NCI-H1417 (cell line): Measurements from ENCODE around the gene KCTD7.
A peak's percentile ranks its signal among the peaks of the same experiment; 100 is the strongest.
"Not testable (repeated sequence)": the region's sequence is repeated elsewhere in the genome, so short reads cannot be mapped to it uniquely, and the experiment has no call there.

Source experiments
- DNase-seq, 3 experiments: peaks; one replicate each; lab custom pipeline; 2025; lab: John Stamatoyannopoulos, UW

Gene KCTD7

DNA sequence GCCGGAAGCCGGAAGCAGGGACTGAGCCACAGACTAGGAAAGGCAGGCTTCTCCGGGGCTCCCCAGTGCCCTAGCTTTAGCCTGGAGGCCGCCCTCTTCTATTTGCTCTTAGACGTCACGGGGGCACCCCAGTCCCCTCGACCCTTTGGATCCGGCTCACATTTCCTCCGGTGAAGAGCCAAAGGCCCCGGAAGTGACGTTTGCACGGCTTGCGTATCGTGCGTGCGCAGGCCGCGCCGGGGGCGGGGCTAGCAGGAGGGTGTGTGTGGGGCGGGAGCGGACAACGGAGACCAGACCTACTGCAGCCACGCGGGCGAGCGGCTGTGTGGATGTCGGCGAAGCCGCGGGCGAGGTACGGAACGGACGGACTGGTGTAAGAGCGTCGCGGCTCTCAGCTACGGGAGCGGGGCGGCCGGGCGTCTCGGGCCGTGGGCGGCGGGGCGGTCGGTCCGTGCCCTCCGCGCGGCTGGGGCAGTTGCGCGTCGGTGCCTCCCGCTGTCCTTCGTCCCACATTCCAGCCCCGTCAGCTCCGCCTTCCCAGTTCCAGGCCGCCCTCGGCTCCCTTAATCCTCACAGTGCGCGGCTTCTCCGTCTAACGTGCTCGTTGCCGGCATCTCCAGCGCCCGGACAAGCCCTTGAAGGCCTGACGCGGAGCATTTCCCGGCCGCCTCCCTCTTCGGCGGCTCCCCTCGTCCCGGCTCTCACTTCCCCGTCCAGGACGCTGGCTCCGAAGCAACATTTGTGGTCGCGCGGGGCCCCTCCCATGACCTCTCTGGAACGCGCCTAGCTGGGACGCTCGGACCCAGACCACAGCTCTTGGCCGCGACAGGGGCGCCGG, 25.8 kb downstream of the KCTD7 start:
- peak; percentile 99 for DNase-seq

DNA sequence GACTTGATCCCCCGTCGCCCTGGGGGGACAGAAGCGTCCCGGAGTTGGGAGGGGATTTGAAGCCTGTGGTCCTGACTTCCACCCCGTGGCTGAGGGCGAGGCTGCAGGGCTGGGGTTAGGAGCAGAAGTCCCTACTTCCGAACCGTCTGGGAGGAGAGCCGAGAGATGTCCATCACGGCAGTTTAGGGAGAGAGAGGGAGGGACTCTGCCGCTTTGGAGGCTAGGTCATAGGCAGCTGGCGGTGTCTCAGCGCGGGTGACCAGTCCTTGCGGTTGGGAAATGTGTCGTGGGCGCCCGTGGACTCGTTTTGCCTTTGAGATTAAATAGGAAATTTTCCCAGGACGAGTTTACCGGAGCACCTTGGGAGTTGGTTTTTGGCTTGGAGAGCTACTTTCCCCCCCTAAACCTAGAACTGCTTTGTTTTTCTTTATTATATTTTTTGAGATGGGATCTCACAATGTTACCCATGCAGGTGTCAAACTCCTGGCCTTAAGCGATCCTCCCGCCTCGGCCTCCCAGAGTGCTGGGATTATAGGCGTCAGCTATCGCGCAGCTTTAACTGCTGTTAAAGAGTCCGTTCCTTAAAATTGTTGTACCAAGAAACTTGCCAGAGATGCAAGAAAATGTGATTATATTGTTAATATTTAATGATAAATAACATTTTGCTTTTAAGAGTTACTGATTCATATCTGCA, 26.6 kb downstream of the KCTD7 start:
- DNase-seq: peak in 1 of 3 experiments; percentile 74

DNA sequence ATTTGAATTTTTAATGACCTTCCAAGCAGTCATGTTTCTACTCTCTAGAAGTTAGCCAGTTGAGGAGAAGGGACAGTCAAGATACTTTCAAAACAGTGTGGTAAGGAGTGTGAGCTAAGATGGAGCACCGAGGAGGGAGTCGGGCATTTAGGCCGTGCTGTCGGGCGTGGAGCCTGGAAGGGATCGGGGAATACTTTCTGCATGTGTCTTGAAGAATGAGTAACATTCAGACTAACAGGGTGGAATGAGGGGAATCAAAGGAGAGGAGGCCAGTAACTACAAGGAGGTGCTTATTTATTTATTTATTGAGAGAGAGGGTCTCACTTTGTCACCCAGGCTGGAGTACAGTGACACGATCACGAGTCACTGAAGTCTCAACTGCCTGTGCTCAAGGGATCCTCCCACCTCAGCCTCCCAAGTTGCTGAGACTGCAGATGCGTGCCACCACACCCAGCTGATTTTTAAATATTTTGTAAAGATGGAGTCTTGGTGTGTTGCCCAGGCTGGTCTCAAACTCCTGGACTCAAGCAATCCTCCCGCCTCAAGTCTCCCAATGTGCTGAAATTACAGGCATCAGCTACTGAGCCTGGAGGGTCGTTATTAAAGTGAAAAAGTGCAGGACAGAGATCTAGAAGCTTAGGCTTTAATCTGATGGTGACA, 27.3 kb downstream of the KCTD7 start:
- DNase-seq: not testable (repeated sequence)

DNA sequence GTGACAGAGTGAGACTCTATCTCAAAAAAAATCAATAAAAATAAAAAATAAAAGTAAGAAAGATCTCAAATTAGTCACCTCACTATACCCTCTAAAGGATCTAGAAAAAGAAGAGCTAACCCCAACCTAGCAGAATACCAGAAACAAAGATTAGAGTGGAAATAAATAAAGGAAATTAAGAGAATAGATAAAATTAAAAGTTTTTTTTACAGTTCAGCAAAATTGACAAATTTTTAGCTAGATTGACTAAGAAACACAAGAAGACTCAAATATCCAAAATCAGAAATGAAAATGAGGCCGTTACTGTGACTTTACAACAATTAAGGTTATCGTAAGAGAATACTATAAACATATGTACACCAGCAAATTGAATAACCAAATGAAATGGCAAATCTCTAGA, 29.1 kb downstream of the KCTD7 start:
- no peak for DNase-seq

- DNase-seq: no peak
Measured at GRCh38 chr7:66662646-66663264, 34.1 kb downstream of the KCTD7 start.

DNA sequence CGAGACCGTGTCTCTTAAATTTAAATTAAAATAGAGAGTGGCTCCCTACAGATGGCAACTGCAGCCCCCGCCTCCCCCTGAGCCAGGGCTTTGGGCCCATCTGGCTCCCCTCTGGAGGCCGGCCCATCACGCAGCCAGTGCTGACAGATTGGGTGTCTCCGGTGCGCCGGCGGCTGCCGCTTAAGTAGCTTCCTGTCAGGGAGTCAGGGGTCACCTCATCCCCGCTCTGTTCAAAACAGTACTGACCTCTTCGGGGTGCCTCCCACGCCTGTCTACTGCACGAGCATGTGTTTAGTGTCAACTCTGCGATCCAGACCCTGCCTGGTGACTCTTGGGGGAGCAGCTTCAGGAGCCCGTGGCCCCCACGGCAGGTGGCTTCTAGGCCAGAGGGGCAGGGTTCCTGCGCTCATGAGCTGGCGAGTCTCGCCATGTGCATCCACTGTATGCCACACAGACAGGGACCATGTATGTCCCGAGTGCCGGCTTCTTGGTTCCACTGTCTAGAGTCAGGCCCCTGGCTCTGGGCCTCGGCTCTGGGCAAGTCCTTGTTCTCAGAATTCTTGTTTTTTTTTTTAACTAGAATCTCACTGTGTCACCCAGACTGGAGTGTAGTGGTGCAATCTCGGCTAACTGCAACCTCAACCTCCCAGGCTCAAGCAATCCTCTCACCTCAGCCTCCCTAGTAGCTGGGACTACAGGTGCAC, 36.1 kb downstream of the KCTD7 start:
- no peak for DNase-seq

- no peak for DNase-seq
Measured at GRCh38 chr7:66666313-66666952, 37.8 kb downstream of the KCTD7 start.

DNA sequence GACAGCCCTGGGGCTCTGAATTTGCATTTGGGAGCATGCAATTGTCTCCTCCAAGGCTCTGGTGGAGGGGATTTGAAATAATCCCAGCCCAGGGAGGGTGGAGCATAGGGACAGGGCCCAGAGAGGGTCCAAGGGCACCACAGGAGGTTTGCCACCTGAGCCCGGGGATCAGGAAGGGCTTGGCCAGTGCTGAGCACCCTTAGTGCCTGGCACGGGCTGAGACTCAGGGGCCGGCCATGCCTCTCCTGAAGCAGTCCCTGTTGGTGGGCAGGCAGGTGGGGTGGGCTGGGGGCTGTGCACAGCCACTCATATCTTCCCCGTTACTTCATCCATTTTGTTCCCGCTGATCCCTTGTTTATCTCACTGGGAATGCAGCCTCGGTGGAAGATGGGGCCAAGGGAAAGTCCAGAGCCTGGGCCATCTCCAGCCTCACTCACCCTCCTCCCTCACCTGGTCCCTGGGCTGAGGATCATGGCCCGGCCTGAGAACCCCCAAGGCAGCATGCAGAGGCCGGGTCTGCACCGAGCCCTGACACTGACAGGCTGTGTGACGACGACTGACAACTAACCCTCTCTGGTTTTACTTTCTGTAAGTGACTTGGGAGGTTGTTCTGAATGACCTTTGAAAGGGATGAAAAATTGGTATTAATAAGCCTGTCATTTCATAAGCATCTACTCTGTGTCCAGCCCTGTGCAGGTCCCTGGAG, 38.5 kb downstream of the KCTD7 start:
- no peak for DNase-seq

GRCh38 chr7:66668112-66668511, 39.4 kb downstream of the KCTD7 start:
- DNase-seq: no peak

GRCh38 chr7:66668677-66669076, 40.0 kb downstream of the KCTD7 start:
- DNase-seq: no peak

- DNase-seq: no peak
Measured at GRCh38 chr7:66669088-66669487, 40.4 kb downstream of the KCTD7 start.

GRCh38 chr7:66669496-66669895, 40.8 kb downstream of the KCTD7 start:
- DNase-seq: no peak

DNA sequence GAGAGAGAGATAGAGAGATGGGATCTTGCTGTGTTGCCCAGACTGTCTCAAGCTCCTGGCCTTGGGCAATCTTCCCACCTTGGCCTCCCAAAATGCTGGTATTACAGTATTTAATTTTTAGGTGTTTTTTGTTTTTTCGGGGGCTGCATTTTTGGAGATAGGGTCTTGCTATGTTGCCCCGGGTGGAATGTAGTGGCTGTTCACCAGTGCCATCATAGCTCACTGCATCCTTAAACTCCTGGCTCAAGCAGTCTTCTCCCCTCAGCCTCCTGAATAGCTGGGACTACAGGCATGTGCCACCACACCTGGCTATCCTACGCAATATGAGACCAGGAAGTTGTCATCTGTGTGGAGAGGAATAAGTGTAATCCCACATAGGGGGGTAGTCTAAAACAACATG, 42.4 kb downstream of the KCTD7 start:
- DNase-seq: no peak

DNA sequence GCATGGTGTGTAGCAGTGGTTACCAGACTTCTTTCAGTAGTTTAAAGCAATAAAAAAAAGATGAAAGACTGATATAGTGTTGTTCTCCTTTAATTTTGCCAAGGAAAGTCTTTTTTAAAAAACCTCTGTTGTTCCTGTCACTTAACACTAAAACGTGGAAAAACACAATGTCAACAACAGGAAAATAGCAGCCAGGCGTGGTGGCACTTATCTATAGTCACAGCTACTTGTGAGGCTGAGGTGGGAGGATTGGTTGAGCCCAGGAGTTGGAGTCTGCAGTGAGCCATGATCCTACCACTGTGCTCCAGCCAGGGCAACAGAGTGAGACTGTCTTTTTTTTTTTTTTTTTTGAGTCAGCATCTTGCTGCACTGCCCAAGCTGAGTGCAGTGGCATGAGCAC, 42.8 kb downstream of the KCTD7 start:
- not testable (repeated sequence) for DNase-seq

GRCh38 chr7:66672432-66673123, 43.9 kb downstream of the KCTD7 start:
- not testable (repeated sequence) for DNase-seq

- not testable (repeated sequence) for DNase-seq
Measured at GRCh38 chr7:66673124-66673640, 44.5 kb downstream of the KCTD7 start.

DNA sequence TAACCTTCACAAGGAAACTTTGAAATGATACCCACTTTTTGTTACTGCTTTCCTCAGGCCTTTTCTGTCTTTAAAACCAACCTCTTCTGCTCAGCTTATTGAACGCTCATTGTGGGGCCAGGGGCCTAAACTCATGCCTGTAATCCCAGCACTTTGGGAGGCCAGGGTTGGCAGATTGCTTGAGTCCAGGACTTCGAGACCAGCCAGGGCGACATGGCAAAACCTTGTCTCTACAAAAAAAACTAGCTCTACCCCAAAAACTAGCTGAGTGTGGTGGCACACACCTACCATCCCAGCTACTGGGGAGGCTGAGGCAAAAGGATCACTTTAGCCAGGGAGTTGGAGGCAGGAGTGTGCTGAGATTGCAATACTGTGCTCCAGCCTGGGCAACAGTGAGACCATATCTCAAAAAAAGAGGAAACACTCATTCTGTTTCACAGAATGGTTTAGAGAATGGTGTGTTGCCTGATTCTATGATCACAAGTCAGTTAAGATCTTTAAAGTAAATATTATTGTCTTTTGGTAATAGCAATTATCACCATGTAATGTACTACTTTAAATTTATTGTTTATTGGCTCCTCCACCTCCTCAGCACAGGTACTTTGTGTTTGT, 51.1 kb downstream of the KCTD7 start:
- DNase-seq: no peak

DNA sequence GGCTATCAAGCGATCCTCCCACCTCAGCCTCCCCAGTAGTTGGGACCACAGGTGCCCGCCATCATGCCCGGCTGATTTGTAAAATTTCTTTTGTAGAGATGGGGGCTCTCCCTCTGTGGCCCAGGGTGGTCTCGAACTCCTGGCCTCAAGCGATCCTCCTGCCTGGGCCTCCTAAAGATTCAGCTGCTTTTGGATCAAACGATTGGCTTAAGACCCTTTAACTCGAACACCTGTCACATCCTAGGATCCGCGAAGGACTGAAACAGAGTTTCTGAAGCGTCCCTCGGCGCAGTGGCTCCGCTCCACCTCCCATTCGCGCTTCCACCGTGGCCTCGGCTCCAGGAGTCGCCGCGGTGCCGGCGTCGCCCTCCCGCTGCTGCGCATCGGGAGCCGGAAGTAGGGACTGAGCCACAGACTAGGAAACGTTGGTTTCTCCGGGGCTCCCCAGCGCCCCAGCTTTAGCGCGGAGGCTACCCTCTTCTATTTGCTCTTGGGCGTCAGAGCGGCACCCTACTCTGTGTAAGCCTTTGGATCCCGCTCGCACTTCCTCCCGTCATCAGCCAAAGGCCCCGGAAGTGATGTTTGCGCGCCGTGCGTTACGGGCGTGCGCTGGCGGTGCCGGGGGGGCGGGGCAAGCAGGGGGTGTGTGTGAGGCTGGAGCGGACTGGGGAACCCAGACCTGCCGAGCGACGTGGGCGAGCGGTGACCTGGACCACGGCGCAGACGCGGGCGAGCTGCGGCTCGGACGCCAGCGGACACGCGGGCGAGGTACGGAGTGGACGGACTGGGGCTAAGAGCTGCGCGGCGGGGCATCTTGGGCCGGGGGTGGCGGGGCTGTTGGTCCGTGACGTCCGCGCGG, 53.0 kb downstream of the KCTD7 start:
- DNase-seq: peak; percentile 95 to 98 (median 96)
